Activated CD4-positive, alpha-beta T cell treated with anti-CD3 and anti-CD28 coated beads, Interleukin-2, Interleukin-6, amounts not matched to agents 100 ng/mL and 50 ng/mL, durations not matched to agents 16 hours and 8 hours (primary cell): ENCODE measurements around the gene CAPZA1.

ENCODE experiments used
- DNase-seq: peaks from one replicate; pipeline ENCODE4 v3.0.0-alpha.2; 2020

The CAPZA1 gene

DNA sequence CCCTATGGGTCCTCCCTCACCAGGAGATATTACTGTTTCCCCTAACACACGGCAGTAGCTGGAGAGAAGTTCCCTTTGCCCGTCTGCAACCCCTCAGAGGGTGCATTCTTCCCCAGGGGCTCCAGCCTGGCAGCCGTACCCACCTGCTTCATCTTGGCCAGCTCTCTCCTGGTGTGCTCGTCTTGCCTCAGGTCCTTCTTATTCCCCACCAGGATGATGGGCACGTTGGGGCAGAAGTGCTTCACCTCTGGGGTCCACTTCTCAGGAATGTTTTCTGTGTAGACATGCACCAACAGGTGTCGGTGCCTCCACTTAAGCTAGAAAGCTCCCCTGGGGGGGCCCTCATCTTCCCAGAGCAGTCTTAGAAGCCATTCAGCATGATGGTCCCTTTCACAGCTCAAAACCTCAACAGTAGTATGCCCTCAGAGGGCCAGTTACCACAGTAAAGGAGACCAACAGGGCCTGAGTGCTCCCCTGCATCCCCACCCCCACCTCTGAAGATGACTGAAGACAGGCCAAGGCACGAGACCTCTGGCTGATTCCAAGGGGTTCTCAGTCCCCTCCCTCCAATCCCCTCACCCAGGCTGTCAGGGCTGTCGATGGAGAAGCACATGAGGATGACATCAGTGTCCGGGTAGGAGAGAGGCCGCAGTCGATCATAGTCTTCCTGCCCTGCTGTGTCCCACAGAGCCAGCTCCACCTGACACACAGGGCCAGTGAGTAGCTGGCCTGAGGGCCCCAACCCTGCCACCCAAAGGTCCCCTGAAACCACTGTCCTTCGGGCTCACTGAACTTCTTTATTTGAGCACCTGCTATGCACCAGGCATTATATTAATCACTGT is 83.0 kb downstream of the CAPZA1 start:
- no peak for DNase-seq

DNA sequence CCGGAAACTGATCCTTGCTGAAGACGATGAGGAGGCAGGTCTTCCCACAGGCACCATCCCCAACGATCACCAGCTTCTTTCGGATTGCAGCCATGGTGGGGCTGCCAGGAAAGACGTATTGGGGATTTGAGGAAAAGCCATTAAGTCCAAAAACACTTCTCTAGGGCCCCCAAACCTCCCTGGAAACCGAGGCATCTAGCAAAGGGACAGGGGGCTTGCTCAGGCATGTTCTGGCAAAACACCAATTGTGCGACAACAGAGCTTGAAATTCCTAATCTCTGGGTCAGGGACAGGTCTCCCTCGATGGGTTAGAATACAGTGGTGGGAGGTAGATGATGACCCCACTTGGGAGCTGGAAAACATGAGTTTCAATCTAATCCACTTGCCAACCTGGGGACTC is 84.1 kb downstream of the CAPZA1 start:
- DNase-seq = no peak

- peak; percentile 44 for DNase-seq
These were observed 84.8 kb downstream of the CAPZA1 start for GRCh38 chr1:112704391-112704933.

DNA sequence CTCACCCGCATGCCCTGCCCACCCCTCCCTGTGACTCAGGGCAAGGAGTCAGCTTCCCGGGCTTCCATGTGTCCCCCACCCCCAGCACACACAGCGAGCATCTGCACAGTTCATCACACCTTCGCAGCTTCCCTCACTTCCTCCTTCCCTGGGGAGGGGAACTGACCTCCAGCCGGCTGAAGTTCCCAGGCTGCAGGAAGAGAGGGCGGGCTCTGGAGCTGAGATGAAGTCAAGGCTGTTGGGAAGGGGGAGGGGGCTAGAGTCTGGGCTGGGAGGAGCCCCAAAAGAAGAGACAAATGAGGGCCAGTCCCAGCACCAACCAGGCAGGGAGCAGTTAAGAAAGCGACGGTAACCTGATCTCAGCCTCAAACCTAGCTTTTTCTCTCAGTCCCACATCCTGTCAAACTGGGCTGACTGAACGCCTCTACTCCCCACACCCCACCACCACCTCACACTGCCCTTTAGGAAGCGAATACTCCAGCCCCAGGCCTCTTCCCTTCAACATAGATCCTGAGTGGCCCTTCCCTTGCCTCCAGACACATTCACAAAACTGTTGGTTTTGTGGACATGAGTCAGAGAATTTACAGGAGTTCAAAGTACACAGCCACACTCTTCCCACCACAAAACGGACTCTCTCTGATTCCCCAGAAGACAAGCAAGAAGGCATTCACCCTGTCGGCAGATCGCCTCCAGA is 85.4 kb downstream of the CAPZA1 start:
- DNase-seq = peak; percentile 76

DNA sequence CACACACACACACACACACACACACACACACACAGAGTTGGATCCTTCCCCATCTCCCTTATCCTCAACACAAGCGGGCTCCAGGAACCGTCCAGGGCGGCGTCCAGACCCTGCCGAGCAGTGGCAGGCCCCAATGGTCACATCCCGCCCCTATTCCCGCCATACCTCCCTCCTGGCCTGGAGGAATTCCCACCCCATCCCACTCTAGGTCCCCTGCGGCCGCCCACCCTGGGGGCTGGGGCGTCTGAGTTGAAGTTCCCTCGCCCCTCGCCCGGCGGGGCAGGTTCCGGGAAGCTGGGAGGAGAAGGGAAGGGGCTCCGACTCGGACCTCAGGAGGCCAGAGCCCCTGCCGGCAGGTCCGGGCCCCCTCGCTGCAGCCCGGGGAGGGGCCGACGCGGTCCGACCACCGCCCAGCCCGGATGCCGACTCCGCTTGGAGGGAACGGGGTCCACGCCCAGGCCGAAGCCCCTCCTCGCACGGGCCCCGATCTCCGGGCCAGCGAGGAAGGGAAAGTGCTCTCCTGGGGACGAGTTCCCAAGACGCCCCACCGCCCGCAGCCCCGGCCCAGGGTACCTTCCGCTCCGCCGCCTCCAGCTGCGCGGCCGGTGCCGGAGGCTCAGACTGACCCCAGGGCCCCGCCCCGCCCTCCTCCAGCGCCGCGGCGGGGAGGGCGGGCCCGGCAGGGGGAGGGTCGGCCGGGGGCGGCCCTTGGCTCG is 87.0 kb downstream of the CAPZA1 start, which contains the start of gene RHOC:
Gene RHOC, minus strand, starts transcription at position 623 of the 716 bp plus-strand sequence. CDS start 3,328 bp downstream, outside the sequence.
- peak; percentile 54 for DNase-seq

DNA sequence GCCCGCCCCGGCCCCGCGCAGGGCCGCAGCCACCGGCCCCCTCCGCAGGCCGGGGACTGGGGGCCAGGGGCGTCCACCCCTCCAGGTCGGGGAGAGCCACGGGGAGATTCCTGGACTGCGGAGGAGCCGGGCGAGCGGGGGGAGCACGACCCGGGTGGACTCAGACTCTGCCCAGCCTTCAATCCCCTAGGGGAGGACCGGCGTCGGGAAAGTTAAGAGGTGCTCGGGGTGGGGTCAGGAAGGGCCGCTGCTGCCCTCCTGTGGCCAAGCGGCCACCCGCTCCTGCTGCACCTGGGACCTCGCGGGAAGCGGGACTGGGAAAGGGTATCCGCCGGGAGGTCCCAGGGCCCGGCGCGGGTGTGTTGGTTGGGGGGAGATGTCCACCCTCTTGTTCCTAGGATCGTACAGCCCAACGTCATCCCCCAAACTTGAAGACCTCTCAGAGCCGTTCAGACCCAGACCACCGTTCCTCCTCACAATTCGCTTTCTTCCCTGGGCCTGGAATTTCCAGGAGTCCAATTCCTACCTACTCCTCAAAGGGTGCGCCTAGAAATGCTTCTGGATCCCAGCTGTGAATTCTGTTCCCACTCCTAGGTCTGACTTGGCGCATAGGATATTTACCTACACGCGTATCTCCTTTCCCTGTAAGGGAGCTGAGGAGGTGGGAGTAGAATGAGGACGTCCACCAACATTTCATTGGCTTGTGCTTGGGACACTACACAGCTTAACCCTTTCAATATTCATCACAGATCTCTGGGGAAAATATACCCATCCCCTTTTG is 87.8 kb downstream of the CAPZA1 start:
- peak; percentile 76 for DNase-seq

GRCh38 chr1:112708002-112708448 is 88.4 kb downstream of the CAPZA1 start:
- no peak for DNase-seq

- DNase-seq = no peak
These were observed 88.9 kb downstream of the CAPZA1 start for GRCh38 chr1:112708489-112708888.

DNA sequence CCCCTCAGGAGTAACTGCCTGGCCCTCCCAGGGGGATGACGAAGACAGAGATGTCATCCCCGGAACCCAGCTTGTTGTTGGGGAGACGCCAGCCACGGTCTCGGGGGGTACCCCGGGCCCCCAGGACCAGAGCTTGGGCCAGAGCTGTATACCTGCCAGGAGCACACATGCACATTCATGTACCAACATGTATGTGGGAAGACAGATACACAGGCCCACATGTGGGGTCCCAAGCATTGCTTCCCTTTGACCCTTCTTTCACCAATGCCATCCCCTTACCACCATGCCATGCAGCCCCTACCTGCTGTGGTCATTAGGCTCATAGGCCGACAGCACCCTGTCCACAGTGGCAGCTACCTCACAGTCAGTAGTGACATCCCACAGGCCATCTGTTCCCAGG is 90.5 kb downstream of the CAPZA1 start:
- DNase-seq = no peak

- no peak for DNase-seq
These were observed 91.0 kb downstream of the CAPZA1 start for GRCh38 chr1:112710586-112710985.

- no peak for DNase-seq
These were observed 91.4 kb downstream of the CAPZA1 start for GRCh38 chr1:112711041-112711440.

- DNase-seq = no peak
These were observed 92.0 kb downstream of the CAPZA1 start for GRCh38 chr1:112711670-112712069.

DNA sequence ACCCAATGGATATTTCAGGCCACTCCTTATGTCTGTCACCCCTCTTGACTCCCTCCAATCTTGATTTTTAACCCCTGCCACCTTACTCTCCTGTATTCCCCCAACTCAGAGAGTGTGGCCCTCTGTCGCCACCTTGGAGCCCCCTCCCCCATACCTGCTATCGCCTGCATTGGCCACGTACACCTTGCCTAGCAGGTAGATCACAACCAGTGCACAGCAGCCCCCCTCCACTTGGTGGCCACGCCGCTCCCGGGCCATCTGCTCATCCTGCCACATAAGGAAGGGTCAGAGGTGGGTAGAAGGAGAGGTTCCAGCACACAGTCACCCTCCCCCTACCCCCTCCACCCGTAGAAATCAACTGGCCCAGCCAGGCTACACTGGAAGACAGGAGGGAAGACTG is 92.6 kb downstream of the CAPZA1 start:
- DNase-seq = no peak

DNA sequence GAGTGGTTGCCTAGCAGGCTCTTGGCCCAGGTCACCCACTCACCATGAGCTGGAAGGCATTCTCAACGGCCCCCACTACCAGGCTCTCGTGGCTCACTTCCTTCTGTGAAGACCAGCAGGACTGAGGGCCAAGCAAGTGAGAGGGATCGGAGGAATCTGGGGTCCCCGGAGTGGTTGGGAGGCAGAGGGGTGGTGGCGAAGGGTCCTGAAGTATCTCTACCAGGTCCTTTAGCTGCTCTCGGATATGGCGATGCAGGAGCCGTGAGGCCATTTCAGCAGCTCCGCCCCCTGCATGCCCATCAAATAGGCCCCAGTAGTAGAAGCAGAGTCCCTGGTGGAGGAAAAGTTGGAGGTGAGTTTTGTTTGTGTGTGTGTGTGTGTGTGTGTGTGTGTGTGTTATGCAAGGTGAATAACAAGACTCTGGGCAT is 93.1 kb downstream of the CAPZA1 start:
- DNase-seq = no peak

DNA sequence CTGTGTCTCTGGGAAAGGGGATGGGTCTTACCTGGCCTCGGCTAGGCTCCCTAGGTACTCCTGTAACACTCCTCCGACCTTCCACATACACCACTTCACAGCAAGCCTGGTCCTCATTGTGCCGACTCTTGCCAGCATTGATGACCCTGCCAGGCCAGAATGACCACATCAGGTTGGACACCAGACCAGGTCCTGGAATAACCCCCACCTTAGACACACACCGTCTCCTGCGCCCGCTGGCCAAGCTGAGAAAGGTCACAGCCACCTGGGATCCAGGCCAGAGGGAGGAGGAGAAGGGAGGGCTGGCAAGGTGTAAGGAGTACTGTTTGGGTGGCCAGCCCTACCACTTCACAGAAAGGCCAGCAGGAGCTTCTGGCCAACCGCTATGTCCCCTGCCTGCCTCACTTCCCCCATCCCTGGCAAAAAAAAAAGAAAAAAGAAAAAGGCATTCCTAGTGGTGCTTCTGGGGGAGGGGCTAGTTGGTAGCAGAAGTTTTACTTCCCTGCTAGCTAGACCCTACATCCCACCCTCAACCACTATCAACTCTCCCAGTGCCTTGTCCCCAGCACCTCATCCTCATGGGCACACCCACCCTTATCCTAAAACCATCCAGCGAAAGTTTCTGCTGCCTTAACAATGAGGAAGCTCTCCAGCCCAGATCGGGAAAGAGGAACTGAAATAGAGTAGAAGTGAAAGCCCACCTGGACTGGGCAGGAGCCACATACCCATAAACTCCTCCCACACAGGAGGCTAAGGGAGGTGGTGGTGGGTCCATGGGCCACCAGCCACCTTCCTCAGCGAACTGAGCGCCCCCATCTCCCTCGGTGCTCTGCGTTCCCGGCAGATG is 94.1 kb downstream of the CAPZA1 start:
- no peak for DNase-seq

DNA sequence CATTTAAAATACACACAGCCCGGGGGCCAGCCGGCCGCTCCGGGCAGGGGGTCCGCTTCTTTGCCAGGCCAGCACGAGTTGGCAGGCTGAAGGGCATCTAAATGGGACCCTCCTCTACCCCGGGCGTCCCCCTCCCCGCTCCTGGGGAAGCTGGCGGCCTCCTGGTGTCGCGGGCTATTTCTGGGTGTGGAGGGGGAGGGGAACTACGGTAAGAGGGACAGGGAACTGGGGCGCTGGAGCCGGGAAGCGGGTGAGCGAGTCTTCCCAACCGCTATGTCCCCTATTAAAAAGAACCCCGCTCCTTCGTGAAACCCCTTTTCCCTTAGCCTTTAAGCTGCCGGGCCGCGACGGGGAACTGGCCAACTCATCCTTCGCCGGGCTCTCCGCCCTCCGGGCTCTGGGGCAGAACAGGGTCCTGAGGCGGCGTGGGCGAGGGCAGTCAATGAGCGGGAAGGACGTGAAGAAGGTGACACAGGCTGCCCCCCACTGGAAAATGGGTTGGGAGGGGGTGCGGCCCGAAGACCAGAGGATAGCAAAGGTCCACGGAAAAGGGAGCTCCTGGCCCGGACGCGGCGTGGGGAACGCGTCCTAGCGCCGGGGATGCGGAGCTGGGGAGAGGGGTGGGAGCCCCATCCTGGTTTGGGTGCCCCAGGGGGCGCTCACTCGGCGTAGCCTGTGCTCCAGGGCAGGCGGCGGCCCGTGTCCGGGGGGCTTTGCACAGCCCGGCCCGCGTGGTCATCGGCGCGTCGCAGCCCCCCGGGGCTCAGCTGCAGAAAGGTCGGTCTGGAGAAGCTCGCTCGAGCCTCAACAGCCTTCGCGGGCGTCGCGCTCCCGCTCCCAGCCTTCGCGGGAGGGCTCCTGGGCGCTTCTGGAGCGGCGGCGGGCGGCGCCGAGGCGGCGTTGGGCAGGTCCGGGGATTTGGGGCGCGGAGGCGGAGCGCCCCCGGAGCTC is 95.0 kb downstream of the CAPZA1 start:
- DNase-seq = no peak

GRCh38 chr1:112715264-112716053 is 95.8 kb downstream of the CAPZA1 start, which contains the start of gene PPM1J:
TSS of gene PPM1J (minus strand) at chr1:112715332. CDS start at chr1:112715301, 31 bp downstream.
- DNase-seq = peak; percentile 97

DNA sequence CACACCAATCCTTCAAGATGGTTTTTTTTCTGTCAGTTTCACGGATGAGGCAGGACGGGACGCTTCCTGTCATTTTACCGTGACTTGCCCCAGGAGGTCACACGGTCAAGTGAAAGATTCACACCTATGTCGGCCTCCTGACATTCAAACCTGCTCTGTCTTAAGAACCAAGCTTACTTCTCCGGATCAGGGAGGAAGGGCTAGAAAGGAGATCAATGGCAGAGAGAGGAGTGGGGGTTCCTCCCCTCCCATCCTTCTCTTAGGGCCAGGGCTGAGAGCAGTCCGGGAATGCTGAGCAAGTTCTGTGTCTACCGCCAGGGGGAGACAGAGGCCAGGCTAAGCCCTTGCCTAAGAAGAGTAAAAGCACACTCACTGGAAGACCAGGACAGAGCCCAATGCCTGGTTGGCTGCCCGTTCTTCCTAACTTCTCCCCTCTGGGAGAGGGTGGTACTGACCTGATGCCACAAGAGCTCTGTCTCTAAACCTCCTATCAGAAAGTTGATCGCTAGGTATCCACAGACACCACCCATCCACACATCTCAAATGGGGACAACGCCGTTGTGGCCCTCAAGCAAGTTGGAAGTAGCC is 96.6 kb downstream of the CAPZA1 start:
- peak; percentile 85 for DNase-seq
